DOHH2 (cell line): ENCODE data around the gene SAT1.

Experiments used
- H3F3A ChIP-seq: fragments of 200-600 bp; sonication (generic), shearing (Covaris generic); 2 replicates; pipeline ENCODE4 v1.6.0; 2016; ENCODE audit warnings: antibody characterized with exemption, mild to moderate bottlenecking; ENCODE audit not compliant: control insufficient read depth, insufficient read depth
- H3K27ac ChIP-seq: fragments of 200-600 bp; sonication (generic); 2 replicates; pipeline ENCODE4 v1.5.1; 2014; ENCODE audit warnings: low read depth, mild to moderate bottlenecking, low read length, moderate library complexity
- H3K27me3 ChIP-seq: fragments of 200-600 bp; sonication (generic); 2 replicates; pipeline ENCODE4 v1.6.1; 2014; ENCODE audit warnings: mild to moderate bottlenecking, low read length, mixed read lengths; ENCODE audit not compliant: control insufficient read depth
- H3K36me3 ChIP-seq: fragments of 200-600 bp; sonication (generic); 2 replicates; pipeline ENCODE4 v1.6.1; 2014; ENCODE audit warnings: mild to moderate bottlenecking, low read length, moderate library complexity, mixed read lengths; ENCODE audit not compliant: control insufficient read depth
- H3K4me1 ChIP-seq: fragments of 200-600 bp; sonication (generic); 2 replicates; pipeline ENCODE4 v1.6.1; 2014; ENCODE audit warnings: mild to moderate bottlenecking, low read length, mixed read lengths; ENCODE audit not compliant: control insufficient read depth
- H3K4me2 ChIP-seq: fragments of 200-600 bp; sonication (generic); 2 replicates; pipeline ENCODE4 v1.6.0; 2014; ENCODE audit warnings: mild to moderate bottlenecking, low read length, moderate library complexity
- H3K4me3 ChIP-seq: fragments of 200-600 bp; sonication (generic); 2 replicates; pipeline ENCODE4 v1.5.1; 2014; ENCODE audit warnings: mild to moderate bottlenecking, low read length, mixed read lengths
- H3K79me2 ChIP-seq: fragments of 200-600 bp; sonication (generic); 2 replicates; pipeline ENCODE4 v1.6.1; 2014; ENCODE audit warnings: mild to moderate bottlenecking, low read length, mixed read lengths; ENCODE audit not compliant: control insufficient read depth
- H3K9me2 ChIP-seq: fragments of 200-600 bp; sonication (generic); replicated peaks from 2 replicates; pipeline ENCODE4 v1.6.1; 2014; ENCODE audit warnings: mild to moderate bottlenecking, low read length, mixed read lengths; ENCODE audit not compliant: control insufficient read depth
- H3K9me3 ChIP-seq: fragments of 200-600 bp; sonication (generic); 2 replicates; pipeline ENCODE4 v1.6.1; 2014; ENCODE audit warnings: antibody characterized with exemption, low read length, mixed read lengths; ENCODE audit not compliant: control insufficient read depth, insufficient read depth
- H4K20me1 ChIP-seq: fragments of 200-600 bp; sonication (generic); 2 replicates; pipeline ENCODE4 v1.6.0; 2014; ENCODE audit warnings: low read depth, mild to moderate bottlenecking, antibody characterized with exemption, low read length, moderate library complexity; ENCODE audit not compliant: control insufficient read depth, insufficient read depth
- CTCF ChIP-seq: fragments of 200-600 bp; sonication (generic); IDR thresholded peaks from one replicate; pipeline ENCODE4 v1.5.1; 2014; ENCODE audit warnings: antibody characterized with exemption, mild to moderate bottlenecking, low read depth, low read length; ENCODE audit not compliant: poor library complexity, severe bottlenecking
- EZH2phosphoT487 ChIP-seq: fragments of 200-600 bp; sonication (generic); IDR thresholded peaks from 2 replicates; pipeline ENCODE4 v1.6.1; 2017; ENCODE audit warnings: borderline replicate concordance, mild to moderate bottlenecking, antibody characterized with exemption, low read length, moderate library complexity, mixed read lengths

The SAT1 gene

GRCh38 chrX:23826653-23827052 lies 43.7 kb downstream of the SAT1 start:
- Histone ChIP-seq H3K9me2 (no peaks in the 10 kb centered on the region), H3K79me2 (no peaks in the 10 kb centered on the region), H3K9me3 (no peaks in the 10 kb centered on the region), H3F3A (no peaks in the 10 kb centered on the region), H4K20me1 (no peaks in the 10 kb centered on the region), H3K36me3 (no peaks in the 10 kb centered on the region), H3K4me3 (no peak overlapping the region), H3K4me1 (no peaks in the 10 kb centered on the region), H3K27me3 (no peaks in the 10 kb centered on the region), H3K27ac (no peak overlapping the region), H3K4me2 (no peak overlapping the region)
- TF ChIP-seq CTCF: no peak

DNA sequence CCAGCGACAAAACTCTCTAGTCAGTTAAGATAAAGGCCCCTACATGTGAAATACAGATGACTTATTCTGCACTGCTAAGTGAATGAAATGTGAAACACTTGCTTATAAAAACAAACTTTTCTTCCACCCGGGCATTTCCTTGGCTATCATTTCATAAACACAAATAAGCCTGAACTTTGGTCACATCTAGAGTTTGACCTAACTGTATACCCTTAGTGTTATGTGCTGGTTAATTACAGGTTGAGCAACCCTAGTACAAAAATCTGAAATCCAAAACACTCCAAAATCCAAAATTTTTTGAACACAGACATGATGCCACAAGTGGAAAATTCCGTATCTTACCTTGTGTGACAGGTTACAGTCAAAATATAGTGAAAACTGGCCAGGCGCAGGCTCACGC lies 45.9 kb downstream of the SAT1 start:
- Histone ChIP-seq H3K36me3 (no peaks in the 10 kb centered on the region), H3K9me3 (no peaks in the 10 kb centered on the region), H3F3A (no peaks in the 10 kb centered on the region), H3K4me2 (no peak overlapping the region), H3K79me2 (no peaks in the 10 kb centered on the region), H3K4me1 (no peaks in the 10 kb centered on the region), H3K27me3 (no peaks in the 10 kb centered on the region), H3K27ac (no peak overlapping the region), H3K4me3 (no peak overlapping the region), H4K20me1 (no peaks in the 10 kb centered on the region), H3K9me2 (no peaks in the 10 kb centered on the region)
- TF ChIP-seq CTCF (no peak), EZH2phosphoT487 (no peak)

- Histone ChIP-seq H3K4me3 (no peak overlapping the region), H3K79me2 (no peaks in the 10 kb centered on the region), H3K4me1 (no peaks in the 10 kb centered on the region), H3K9me2 (no peaks in the 10 kb centered on the region), H3K4me2 (no peak overlapping the region), H3K9me3 (no peaks in the 10 kb centered on the region), H3F3A (no peaks in the 10 kb centered on the region), H3K27me3 (no peaks in the 10 kb centered on the region), H4K20me1 (no peaks in the 10 kb centered on the region), H3K27ac (no peak overlapping the region), H3K36me3 (no peaks in the 10 kb centered on the region)
- no peak for TF ChIP-seq CTCF
- TF ChIP-seq EZH2phosphoT487: no peak
Measured at GRCh38 chrX:23832721-23833120, 49.7 kb downstream of the SAT1 start.
